ENCODE data around the gene TPRA1. TPM values are rescaled to one million over a fixed set of nuclear protein-coding genes. Genes with fewer than 3 reads are reported as not detected.

The TPRA1 gene
- total and polyA plus RNA-seq, 9 of the 15 experiments (the other 6 are each of a cell fraction or from before 2014, with no cell fraction given): 0.66 to 21.5 (median 11.1) TPM

DNA sequence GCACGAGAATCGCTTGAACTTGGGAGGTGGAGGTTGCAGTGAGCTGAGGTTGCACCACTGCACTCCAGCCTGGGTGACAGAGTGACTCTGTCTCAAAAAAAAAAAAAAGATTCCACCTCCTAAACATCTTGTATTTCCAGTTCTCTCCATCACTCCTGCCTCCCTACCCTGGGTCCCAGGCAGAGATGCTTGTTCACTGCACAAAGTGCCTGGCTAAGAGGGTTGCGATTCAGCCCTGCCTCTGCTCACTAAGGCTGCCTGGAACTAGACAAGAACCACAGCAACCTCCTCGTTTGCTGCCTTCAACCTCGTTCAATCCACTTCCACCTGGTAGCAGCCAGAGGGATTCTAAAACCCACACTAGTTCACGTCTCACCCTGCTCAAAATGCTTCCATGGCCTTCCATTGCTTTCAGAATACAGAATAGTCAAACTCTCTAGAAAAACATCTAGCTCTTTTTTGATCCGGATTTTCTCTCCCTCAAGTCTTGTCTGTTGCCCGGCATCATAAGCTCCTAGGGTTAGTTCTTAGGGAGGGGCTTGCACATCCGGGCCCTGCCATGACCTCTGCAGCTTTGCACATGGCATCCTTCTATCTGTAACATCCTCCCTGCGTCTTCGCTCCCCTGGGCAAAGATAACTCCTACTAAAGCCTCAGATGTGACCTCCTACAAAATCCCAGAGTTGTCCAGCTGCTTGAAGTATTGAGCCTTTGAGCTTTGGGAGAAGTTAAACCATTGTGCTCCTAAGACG lies 6.7 kb upstream of the TPRA1 start:
- DNase-seq (ENCODE audit: extremely low read depth in 1 of 4, low spot score in 3 of 4) (peak in 2 of 4 experiments; percentile 52 to 57), ATAC-seq (peak; percentile 15; the same call in 2 of the 3 replicates), FAIRE-seq (no peak)
- POLR2A ChIA-PET: interaction anchor here (0.6 to 2.9 kb wide), 9 partner anchors 8 to 704 kb away, joined by 3 to 18 read pairs (median 4); no protein-coding TSS in a partner anchor
- Histone ChIP-seq H3K27ac (ENCODE audit: extremely low read depth, low read depth, low read length) (peak overlapping the region; percentile 93; the same call in 2 of the 3 replicates), H3K4me3 (peak overlapping the region; percentile 63), H3K4me2 (ENCODE audit: insufficient read depth, low read length) (peak overlapping the region; percentile 85), H2AFZ (ENCODE audit: low read depth, low read length) (peak overlapping the region; percentile 62; the same call in 1 of the 2 replicates), H4K20me1 (replicated peaks; ENCODE audit: control insufficient read depth, insufficient read depth, low read length) (no peaks in the 10 kb centered on the region; the same call in 1 of the 2 replicates), H3K79me2 (ENCODE audit: control insufficient read depth, insufficient read depth, low read length) (peaks cover 50% of the 10 kb centered on the region), H3K36me3 (ENCODE audit: control insufficient read depth, insufficient read depth, low read length) (peaks cover 33% of the 10 kb centered on the region), H3K9me1 (ENCODE audit: control insufficient read depth, insufficient read depth, low read length) (peaks cover 3% of the 10 kb centered on the region), H3K9ac (ENCODE audit: insufficient read depth in 1 of 2, low read depth in 2 of 2, low read length in 2 of 2) (peak overlapping the region; percentile 31 to 94; a peak in 3 of 4 replicates), H3K4me1 (replicated peaks in 1 of 2; ENCODE audit: control insufficient read depth in 2 of 2, insufficient read depth in 2 of 2, low read length in 2 of 2) (peaks cover 32 to 44% of the 10 kb centered on the region in 2 experiments; a peak in 4 of 5 replicates), H3K9me3 (replicated peaks; ENCODE audit: control insufficient read depth, insufficient read depth, low read depth, low read length) (no peaks in the 10 kb centered on the region), H3K27me3 (ENCODE audit: control insufficient read depth in 2 of 2, insufficient read depth in 2 of 2, low read length in 2 of 2) (no peaks in the 10 kb centered on the region)
- in situ Hi-C loops (cut with MboI) (no loop called here), intact Hi-C loops (cut with micrococcal nuclease) (no loop called here)
- WGBS (ENCODE audit: insufficient coverage, low coverage, missing lambda C conversion rate): 33% methylated on average over 12 of the region's 12 CpGs
- TSS peak; percentile 86 for BruUV-seq (replicated peaks)
- CTCF ChIA-PET (ENCODE audit: low intra/inter-chr PET ratio): no interaction called here
- TF ChIP-seq L3MBTL2 (IDR thresholded peaks at IDR 0.05) (peak; percentile 19; the same call in 1 of the 2 replicates), CHD2 (IDR thresholded peaks at IDR 0.05; ENCODE audit: low read depth, low read length) (no peak), RBM22 (IDR thresholded peaks at IDR 0.05; ENCODE audit: low read depth, low read length, poor library complexity, severe bottlenecking) (no peak), ETV1 (tag; conservative IDR thresholded peaks at IDR 0.05; ENCODE audit: low read depth) (0 out of 2 replicates have a peak, but pooled peaks have one; percentile 23), NR2C1 (IDR thresholded peaks at IDR 0.05) (peak; percentile 55), NR2C1 (tag; IDR thresholded peaks at IDR 0.05) (peak; percentile 43), ZNF184 (CRISPR knock-in tag; IDR thresholded peaks at IDR 0.05) (no peak), ETV5 (CRISPR knock-in tag; IDR thresholded peaks at IDR 0.05; ENCODE audit: low read depth) (0 out of 2 replicates have a peak, but pooled peaks have one; percentile 20), MCM3 (IDR thresholded peaks at IDR 0.05) (no peak), FOXM1 (IDR thresholded peaks at IDR 0.05; ENCODE audit: low read depth) (no peak), FOXM1 (CRISPR knock-in tag; IDR thresholded peaks at IDR 0.05; ENCODE audit: low read depth) (0 out of 2 replicates have a peak, but pooled peaks have one; percentile 8)
- TF ChIP-seq, protein P1, sequence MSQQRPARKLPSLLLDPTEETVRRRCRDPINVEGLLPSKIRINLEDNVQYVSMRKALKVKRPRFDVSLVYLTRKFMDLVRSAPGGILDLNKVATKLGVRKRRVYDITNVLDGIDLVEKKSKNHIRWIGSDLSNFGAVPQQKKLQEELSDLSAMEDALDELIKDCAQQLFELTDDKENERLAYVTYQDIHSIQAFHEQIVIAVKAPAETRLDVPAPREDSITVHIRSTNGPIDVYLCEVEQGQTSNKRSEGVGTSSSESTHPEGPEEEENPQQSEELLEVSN (IDR thresholded peaks at IDR 0.05; ENCODE audit: borderline replicate concordance in 1 of 2, extremely low read depth in 1 of 2, insufficient read depth in 1 of 2, insufficient read length in 1 of 2, low read depth in 1 of 2, low read length in 1 of 2, poor library complexity in 1 of 2, severe bottlenecking in 1 of 2): peak in 1 of 2 experiments; percentile 25
- TF ChIP-seq, protein P2, sequence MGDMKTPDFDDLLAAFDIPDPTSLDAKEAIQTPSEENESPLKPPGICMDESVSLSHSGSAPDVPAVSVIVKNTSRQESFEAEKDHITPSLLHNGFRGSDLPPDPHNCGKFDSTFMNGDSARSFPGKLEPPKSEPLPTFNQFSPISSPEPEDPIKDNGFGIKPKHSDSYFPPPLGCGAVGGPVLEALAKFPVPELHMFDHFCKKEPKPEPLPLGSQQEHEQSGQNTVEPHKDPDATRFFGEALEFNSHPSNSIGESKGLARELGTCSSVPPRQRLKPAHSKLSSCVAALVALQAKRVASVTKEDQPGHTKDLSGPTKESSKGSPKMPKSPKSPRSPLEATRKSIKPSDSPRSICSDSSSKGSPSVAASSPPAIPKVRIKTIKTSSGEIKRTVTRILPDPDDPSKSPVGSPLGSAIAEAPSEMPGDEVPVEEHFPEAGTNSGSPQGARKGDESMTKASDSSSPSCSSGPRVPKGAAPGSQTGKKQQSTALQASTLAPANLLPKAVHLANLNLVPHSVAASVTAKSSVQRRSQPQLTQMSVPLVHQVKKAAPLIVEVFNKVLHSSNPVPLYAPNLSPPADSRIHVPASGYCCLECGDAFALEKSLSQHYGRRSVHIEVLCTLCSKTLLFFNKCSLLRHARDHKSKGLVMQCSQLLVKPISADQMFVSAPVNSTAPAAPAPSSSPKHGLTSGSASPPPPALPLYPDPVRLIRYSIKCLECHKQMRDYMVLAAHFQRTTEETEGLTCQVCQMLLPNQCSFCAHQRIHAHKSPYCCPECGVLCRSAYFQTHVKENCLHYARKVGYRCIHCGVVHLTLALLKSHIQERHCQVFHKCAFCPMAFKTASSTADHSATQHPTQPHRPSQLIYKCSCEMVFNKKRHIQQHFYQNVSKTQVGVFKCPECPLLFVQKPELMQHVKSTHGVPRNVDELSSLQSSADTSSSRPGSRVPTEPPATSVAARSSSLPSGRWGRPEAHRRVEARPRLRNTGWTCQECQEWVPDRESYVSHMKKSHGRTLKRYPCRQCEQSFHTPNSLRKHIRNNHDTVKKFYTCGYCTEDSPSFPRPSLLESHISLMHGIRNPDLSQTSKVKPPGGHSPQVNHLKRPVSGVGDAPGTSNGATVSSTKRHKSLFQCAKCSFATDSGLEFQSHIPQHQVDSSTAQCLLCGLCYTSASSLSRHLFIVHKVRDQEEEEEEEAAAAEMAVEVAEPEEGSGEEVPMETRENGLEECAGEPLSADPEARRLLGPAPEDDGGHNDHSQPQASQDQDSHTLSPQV (IDR thresholded peaks at IDR 0.05): peak; percentile 66
